Stimulated activated CD4-positive, alpha-beta T cell treated with anti-CD3 and anti-CD28 coated beads, Interleukin-12 subunit alpha, Interleukin-12 subunit beta, amount 100 ng/mL, for 4 hours (primary cell): ENCODE measurements around the gene TNFRSF21.
"Not testable (repeated sequence)": the region's sequence is repeated elsewhere in the genome, so short reads cannot be mapped to it uniquely, and the experiment has no call there.

Experiments used
- DNase-seq: peaks from one replicate; pipeline ENCODE4 v3.0.0-alpha.2; 2020

The TNFRSF21 gene

DNA sequence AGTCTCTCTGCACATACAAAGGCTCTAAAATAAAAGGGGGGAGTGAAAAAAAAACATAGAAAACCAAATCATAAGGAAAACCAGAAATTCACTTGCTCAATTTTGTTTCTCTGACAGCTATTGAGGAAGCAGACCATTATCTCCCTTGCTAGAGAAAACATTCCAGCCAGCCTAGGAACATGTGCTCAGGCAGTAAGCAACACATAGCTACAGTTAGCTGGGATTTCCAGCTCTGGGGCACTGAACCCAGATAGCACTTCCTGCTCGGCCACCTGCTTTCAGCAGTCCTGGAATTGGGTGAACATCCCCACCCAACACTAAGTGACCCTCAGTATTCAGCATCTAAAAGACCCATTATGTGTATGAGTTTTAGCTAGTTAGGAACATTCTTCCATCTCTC is 61.3 kb downstream of the TNFRSF21 start:
- no peak for DNase-seq

DNA sequence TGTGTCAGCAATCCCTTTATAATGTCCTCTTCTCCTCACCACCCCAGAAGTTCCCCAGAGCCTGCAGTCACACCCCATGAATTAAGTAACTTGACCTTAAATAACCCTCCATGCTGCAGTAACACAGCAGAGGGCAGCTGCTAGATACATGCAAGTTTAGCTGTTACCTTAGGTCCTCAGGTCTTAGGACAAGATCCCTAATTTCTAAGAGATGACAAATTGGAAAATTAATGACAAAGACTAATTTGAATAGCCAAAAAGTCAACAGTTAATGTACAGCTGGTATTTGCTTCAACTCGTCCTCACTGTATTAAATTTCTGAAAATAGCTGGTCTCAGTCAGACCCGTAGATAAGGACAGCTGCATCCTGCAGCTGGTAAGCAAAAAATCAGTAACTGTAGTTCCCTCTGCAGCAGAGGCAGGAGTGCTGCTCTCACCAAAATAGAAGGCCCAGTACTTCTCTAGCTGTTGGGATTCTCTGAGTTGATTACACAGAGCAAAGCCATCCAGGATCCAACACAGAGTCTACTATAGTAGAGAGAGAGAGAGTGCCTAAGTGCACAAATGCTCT is 62.4 kb downstream of the TNFRSF21 start:
- DNase-seq: no peak

DNA sequence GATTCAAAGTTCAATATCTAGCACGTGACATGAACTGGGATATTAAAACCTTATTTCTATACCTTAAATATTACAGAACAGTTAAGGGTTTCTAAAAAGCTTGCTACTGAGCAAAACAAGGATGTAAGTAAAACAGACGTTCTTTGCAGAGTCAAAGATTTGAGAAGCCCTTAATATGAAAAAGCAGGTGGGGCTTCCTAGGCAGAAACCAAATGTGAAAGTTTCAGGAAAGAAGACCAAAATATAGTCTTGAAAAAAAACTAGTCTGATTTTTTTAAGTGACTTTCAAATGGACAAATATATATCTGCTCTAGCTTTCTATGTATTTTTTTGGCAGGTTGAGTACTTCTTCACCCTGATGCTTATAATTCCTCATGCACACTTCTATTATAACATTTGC is 63.2 kb downstream of the TNFRSF21 start:
- DNase-seq: no peak

DNA sequence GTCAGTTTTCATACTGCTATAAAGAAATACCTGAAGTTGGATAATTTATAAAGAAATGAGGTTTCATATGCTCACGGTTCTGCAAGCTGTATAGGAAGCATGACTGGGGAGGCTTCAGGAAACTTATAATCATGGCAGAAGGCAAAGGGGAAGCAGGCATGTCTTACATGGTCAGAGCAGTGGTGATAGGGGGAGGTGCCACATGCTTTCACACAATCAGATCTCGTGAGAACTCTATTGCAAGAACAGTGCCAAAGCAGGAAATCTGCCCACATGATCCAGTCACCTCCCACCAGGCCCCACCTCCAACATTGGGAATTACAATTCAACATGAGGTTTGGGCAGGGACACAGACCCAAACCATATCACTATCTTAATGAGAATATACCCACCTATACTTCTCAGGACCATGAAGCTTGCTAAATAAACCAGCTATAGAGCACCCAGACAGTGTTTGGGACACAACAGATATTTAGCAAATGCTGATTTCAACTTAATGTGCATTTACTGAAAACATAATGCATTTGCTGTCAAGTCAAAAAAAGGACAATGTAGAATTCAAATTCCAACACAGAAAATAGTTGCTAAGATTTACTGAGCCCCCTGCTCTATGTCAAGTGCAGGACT is 63.8 kb downstream of the TNFRSF21 start:
- no peak for DNase-seq

DNA sequence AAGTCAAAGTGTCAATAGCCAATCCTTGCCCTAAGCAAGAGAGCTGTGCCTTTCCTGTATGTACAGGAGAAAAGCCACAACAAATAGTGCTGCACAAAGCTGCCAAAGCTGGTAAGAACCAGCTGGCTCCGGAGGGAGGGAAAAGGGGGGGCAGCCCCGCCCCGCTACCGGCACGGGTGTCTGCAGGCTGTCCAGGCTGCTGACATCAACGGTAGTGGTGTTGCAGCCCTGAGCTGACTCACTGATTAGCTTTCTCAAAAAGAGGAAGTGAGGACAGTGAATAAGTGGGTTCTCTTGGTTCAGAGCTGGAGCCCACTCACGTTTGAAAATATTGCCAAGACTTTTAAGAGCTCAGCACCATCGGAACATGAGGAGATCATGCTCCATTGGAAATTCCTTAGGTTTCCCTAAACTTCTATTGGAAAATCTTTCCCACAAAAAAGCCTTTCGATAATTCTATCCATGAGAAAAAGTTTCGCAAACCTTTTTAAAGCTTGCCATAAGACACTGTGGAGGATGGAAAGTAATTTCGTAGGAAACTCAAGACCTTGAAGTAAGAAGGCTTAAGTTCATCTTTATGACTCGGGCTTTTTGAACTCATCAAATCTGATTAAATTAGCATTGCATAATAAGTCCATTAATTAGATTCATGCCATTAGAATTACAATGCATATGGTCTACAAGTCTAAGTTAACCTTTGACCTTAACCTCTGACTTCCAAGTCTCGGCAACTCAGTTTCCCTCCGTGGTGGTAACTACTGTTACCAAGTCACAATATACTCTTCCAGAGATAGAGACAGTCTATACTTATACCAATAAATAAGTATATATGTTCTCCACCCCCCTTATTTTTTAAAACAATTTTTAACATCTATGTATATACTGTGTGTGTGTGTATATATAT is 67.0 kb downstream of the TNFRSF21 start:
- DNase-seq: peak; percentile 7

DNA sequence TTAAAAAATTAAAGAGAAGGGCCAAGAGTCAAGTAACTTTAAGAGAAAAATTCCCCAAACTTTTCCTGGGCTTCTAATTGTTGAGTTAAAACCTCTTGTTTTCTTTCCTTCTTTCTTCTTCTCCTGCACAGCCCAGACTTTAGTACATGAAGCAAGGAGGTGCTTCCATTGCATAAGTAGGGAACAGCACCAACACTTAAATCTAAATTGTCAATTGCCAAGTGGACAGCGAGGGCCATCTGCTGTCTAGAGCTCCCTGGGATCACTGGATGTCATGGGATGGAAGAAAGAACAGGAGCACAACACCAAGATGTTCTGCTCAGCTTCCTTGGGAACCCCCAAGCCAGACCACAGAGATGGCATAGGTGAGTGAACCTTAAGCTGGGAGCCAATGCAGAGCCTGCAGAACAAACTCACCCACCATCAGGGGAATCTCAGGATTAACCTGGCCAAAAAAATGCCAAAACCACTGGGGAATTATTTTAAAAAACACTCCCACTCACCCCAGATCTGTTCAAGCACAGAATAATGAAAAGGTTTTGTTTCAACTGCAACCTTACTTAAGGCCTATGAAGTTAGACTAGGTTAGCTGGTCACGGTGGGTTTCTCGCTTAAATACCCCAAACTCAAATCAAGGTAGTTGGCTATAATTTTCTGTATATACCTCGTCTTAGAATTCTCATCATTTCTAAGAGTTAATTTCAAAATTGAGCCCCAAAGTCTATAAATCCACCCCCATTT is 67.8 kb downstream of the TNFRSF21 start:
- no peak for DNase-seq

DNA sequence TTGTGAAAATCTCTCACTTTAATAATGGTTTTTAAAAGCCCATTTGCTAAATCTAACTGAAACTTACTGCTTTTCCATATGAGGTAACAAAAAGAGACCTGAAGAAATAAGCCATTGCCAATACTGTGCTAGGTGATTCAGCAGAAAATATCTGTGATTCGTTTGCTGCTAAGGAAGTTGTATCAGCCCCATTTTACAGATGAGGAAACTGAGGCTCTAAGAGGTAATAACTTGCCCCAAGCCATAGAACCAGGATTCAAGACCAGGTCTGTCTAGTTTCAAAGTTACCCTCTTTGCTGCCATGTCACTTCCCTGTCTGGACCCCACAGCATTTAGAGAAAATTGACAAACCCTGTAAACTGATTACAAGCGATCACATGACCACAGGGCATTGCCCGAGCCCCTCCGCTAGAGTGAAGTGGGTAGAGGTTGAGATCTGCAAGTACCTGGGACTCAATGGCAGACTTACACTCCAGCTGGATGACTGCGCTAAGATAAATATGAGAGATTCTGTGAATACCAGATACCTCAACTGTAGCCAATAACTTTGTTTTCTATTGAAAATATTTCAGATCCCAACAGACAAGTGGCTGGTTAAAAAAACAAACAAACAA is 69.3 kb downstream of the TNFRSF21 start:
- no peak for DNase-seq

DNA sequence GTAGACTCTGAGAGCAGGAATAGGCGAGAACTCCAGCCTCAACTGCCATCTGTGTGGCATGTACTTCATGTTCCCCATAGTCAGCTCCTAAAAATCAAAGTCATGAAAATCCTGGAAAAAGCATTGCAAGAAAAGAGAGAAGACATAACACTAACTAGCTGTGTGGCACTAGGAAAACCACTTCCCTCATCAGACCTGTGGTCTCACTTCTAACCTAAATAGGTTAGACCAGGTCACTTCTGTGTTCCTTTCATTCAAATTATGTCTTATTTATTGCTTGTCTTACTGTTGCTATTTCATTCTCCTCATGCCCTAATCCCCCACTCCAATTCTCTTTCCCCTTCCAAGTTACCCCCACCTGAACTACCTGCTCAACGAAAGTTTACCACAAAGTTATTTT is 70.2 kb downstream of the TNFRSF21 start:
- DNase-seq: no peak

DNA sequence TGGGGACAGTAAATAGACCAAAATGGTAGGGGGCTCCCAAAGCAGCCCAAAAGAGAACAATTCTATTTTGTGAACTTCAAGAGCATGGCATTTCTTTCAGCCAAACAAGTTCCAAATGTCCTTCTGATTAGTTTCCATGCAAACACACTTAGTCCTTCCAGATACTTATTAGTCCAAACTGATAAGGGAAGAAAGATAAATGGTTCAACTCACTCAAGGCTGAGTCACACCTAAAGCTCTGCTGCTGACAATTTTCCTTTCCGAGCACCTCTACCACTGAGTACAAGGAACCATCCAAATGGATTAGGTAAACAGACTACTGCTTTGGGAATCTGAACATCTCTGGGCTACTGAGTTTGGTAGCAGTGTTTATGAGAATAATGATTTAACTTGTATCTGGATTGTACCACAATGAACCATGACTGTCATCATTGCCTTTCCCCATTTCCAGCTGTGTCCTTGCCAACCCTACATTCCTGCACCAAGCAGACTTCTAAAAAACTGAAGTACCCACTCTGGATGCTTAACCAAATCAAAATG is 71.2 kb downstream of the TNFRSF21 start:
- DNase-seq: no peak

DNA sequence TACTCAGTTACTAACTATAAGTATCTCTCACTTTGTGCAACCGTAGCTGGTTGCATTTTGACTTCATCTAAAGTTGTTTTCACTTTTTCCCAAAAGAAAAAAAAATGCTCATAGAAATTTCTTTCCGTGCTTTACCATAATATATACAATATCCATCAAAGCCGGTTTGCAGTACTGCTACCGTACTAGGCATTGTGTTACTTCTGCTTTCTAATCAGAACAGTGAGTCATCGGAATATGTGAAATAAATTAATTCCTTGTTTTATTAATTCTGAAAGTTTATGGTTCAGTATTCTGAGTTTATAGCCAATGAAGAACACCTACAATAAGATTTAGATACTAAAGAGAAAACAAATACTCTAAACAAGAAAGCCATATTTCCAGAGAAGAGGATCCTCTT is 72.5 kb downstream of the TNFRSF21 start:
- no peak for DNase-seq

DNA sequence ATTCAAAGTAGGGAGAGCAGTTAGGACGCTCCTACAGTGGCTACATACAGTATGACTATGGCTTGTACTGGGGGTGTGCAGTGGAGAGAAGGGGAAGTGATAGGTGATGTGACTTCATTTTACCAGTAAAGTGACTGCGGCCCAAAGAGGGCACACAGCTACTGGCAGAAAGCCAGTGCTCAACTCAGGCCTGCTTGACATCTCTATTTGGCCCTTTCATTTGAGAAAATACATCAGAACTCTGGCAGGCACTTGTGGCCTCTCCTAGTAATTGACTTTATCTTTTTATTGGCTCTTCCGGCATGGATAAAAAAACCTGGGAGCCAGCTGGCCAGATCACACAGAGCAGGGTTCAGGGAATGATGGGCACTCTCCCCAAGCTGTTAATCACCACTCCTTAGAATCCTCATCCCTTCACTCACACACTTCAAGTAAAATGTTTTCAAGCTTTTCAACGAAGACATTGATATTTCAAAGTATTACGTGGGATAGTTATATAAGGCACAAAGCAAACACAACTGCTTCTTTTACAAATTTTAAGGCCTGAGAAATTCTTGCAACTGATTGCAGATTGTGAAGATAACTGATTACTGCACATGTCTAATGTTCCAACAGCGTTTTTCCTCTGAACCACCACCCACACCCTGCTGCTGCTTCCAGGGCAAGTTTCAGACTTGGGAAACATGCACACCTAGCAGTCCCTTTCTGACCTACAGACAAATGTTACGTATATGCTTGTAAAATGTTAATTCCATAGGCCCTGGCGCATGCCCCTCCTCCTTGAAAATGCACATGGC is 73.5 kb downstream of the TNFRSF21 start:
- DNase-seq: no peak

DNA sequence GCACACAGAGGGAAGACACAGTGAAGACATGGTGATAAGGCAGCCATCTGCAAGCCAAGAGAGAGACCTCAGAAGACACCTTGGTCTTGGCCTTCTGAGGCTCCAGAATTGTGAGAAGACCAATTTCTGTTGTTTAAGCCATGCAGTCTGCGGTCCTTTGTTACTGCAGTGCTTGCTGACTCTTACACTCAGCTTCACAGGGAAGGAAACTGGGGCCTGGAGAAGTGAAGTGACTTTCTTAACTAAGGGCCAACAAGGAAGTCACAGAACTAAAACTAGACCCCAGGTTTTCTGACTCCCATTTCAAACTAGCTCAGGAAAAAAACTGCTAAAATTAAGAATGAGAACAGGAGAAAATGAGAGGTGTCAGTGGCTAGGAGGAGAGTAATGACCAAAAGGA is 74.3 kb downstream of the TNFRSF21 start:
- no peak for DNase-seq

DNA sequence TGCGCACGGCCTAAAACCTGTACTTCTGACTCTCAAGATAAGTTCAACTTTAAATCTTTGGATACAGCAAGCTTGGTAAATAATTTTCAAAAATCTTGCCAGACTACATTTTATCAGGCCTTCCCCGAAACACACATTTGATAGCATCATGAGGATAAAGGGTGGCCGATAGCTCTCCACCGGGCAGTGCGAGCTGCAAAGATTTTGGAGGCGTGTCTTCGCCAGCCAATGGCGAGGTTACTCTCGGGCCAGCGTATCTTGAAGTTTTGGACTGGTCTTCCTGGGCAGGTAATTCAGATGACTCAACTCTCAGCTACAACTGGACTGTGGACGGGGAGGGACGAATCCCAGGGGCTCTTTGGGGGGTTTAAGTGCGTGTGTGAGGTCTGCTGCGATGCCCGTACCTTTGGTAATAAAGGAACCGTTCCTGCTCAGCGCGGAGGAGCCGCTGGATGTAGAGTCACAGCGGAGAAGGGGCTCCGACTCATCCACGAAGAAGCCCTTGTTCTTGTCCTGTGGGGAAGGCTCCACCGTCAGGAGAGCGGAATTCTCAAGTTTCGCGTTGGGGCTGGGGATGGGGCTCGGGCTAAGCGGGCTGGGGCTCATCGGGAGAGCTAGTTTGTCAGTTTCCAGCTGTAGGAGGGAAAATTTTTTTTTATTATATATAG is 75.3 kb downstream of the TNFRSF21 start:
- DNase-seq: no peak

DNA sequence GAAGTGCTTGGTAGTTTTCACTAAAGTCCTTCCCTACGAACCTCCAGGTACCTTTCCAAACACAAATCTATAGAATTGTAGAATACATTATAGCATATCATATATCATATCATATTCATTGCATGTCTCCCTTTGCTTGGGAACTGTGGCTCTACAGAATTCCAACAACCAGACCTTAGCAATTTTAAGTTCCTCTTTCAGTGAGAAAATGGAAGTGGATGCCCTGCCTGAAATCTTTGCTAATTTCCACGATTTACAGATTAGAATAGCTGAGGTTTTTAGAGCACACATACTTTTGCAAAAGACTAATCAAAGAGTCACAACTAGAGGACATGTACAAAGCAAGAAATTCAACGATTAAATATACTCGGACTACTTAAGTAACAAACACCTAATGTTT is 78.6 kb downstream of the TNFRSF21 start:
- no peak for DNase-seq

DNA sequence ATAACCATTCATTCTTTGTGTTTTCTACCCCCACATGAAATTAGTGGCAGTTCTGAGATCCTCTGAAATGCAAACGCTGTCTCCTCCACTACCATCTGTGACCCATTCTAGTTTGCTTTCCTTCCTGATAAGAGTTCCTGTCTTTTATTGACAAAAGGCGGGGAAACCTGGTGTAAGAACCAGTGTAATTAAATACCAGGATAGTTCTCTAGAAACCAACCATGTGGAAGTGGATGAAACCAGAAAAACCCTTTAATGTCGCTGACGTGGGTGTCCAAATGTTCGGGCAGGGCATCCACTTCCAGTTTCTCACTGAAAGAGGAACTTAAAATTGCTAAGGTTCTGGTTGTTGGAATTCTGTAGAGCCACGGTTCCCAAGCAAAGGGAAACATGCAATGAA is 79.1 kb downstream of the TNFRSF21 start:
- no peak for DNase-seq

DNA sequence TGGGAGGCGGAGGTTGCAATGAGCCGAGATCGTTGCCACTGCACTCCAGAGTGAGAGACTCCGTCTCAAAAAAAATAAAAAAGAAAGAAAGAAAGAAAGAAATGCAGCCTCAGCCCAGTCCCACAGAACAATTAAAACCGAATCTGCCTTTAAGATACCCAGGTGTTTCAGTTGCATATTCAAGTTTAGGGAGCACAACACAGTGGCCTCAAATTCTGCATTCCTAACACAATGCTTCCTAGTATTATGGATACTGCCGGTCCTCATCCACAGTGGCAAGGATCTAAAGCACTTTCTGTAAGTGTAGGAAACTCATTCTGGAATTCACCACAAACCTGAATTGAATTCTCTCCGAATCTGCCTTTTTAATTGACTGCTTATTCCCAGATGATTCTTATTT is 80.5 kb downstream of the TNFRSF21 start:
- DNase-seq: no peak

DNA sequence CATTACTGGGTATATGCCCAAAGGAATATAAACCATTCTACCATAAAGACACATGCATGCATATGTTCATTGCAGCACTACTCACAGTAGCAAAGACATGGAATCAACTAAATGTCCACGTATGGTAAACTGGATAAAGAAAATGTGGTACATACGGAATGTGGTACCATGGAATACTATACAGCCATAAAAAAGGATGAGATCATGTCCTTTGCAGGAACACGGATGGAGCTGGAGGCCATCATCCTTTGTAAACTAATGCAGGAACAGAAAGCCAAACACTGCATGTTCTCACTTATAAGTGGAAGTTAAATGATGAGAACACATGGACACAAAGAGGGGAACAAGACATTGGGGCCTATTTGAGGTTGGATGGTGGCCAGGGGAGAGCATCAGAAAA is 81.6 kb downstream of the TNFRSF21 start:
- not testable (repeated sequence) for DNase-seq

DNA sequence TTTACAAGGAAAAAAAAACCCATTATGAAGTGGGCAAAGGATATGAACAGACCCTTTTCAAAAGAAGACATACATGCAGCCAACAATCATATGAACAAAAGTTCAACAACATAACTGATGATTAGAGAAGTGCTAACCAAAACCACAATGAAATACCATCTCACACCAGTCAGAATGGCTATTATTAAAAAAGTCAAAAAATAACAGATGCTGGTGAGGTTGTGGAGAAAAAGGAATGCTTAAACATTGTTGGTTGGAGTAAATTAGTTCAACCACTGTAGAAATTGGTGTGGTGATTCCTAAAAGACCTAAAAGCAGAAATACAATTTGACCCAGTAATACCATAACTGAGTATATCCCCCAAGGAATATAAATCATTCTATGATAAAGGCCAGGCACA is 86.5 kb downstream of the TNFRSF21 start:
- DNase-seq: not testable (repeated sequence)

DNA sequence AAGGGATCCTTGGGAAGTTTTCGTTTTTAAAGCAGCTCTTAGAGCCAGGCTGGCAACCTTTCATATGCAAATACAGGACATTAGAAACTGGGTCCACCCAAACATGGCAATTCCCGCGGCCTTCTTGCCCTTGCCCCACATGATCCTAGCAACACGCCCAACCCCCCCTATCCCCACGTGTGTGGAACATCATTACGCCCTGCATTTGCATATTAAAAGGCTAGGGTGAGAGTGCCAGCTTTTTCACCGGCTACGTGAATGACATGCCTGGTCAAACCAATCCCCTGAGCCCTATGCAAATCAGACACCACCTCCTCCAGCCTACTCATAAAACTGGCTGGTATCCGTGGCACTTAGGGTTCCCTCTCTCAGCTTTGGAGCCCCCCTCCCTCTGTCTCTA is 88.1 kb downstream of the TNFRSF21 start:
- DNase-seq: no peak

DNA sequence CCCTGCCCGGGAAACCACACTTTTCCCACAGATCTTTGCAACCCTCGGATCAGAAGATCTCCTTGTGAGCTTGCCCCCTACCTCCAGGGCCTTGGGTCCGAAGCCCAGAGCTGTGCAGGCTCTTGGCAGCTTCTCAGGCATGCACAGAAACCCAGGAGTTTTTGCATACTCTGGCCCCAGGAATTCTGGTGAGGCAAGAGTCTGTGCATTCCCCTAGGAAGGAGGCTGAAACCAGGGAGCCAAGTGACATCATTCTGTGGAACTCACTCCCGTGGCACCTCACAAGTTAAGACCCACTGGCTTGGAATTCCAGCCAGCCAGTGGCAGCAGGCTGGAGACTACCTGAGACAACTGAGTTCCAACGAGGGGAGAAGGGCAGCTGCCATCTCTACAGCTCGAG is 100.1 kb downstream of the TNFRSF21 start:
- no peak for DNase-seq

DNA sequence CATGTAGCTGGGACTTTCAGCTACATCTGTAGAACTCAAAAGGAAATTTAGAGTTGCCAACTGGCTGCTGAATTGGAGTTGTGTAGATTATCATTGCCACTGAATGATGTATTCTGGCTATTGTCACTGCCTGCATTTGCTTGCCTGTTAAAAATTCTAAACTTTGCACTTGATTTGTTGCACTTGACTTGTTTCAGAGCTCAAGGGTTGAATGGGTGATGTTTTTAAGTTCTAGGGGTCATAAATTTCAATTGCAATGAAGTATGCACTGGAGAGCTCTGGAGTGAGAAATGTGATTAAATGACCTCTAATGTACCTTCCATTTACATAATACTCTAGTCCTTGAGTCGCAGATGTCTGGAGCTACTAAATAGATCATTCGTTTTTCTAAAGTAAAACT is 102.4 kb downstream of the TNFRSF21 start:
- no peak for DNase-seq
